Nephron (organoid): ENCODE results near the gene CTAGE6.
"Not testable (repeated sequence)": the region's sequence is repeated elsewhere in the genome, so short reads cannot be mapped to it uniquely, and the experiment has no call there.

Experiments
- H3K27ac Mint-ChIP-seq, 3 experiments: 2 replicates each; pipeline ENCODE4 v1.8.0; 2020; ENCODE audit warnings: mixed read lengths in 3 of 3, mild to moderate bottlenecking in 2 of 3, moderate library complexity in 1 of 3
- H3K27me3 Mint-ChIP-seq: 2 replicates; pipeline ENCODE4 v1.8.0; 2021; ENCODE audit warnings: low read depth, mild to moderate bottlenecking, moderate library complexity, mixed read lengths
- H3K36me3 Mint-ChIP-seq: 2 replicates; pipeline ENCODE4 v1.8.0; 2020; ENCODE audit warnings: low read depth, mixed read lengths
- H3K4me1 Mint-ChIP-seq: 2 replicates; pipeline ENCODE4 v1.8.0; 2020; ENCODE audit warnings: mixed read lengths
- H3K4me3 Mint-ChIP-seq, 3 experiments: 2 replicates each; pipeline ENCODE4 v1.8.0; 2020; ENCODE audit warnings: mild to moderate bottlenecking in 3 of 3, mixed read lengths in 3 of 3, moderate library complexity in 2 of 3
- H3K9me3 Mint-ChIP-seq: 2 replicates; pipeline ENCODE4 v1.8.0; 2020; ENCODE audit warnings: mixed read lengths
- CTCF ChIP-seq, 3 experiments: fragments of 200-600 bp; sonication (generic); IDR thresholded peaks; one replicate each; pipeline ENCODE4 v1.5.0; 2021; ENCODE audit warnings: antibody characterized with exemption in 3 of 3; ENCODE audit not compliant: unreplicated experiment in 3 of 3

CTAGE6 gene

GRCh38 chr7:143737037-143737819 lies 20.3 kb downstream of the CTAGE6 start:
- not testable (repeated sequence) for H3K27me3 Mint-ChIP-seq, H3K27ac Mint-ChIP-seq, H3K36me3 Mint-ChIP-seq, H3K4me1 Mint-ChIP-seq, H3K4me3 Mint-ChIP-seq, H3K9me3 Mint-ChIP-seq
- peak in 2 of 3 experiments; percentile 46 to 47 for TF ChIP-seq CTCF (IDR thresholded peaks at IDR 0.05; ENCODE audit: unreplicated experiment in 3 of 3)

- no peak for TF ChIP-seq CTCF (IDR thresholded peaks at IDR 0.05; ENCODE audit: unreplicated experiment in 3 of 3)
- H3K27me3 Mint-ChIP-seq, result peaks cover 8% of the 10 kb centered on the region
- H3K9me3 Mint-ChIP-seq, result no peaks in the 10 kb centered on the region
- no peak overlapping the region for H3K27ac Mint-ChIP-seq
- no peaks in the 10 kb centered on the region for H3K36me3 Mint-ChIP-seq
- H3K4me3 Mint-ChIP-seq, result no peak overlapping the region
- H3K4me1 Mint-ChIP-seq, result no peaks in the 10 kb centered on the region
Observed at GRCh38 chr7:143735962-143736361, 21.5 kb downstream of the CTAGE6 start.

GRCh38 chr7:143733876-143734275 lies 23.6 kb downstream of the CTAGE6 start:
- Mint-ChIP-seq H3K4me1 (no peaks in the 10 kb centered on the region), H3K36me3 (no peaks in the 10 kb centered on the region), H3K9me3 (no peaks in the 10 kb centered on the region), H3K4me3 (no peak overlapping the region), H3K27me3 (peaks cover 4% of the 10 kb centered on the region), H3K27ac (no peak overlapping the region)
- TF ChIP-seq CTCF (IDR thresholded peaks at IDR 0.05; ENCODE audit: unreplicated experiment in 3 of 3), result no peak

GRCh38 chr7:143728333-143728862 lies 29.1 kb downstream of the CTAGE6 start:
- no peak overlapping the region for H3K4me3 Mint-ChIP-seq
- no peaks in the 10 kb centered on the region for H3K9me3 Mint-ChIP-seq
- no peaks in the 10 kb centered on the region for H3K36me3 Mint-ChIP-seq
- no peaks in the 10 kb centered on the region for H3K4me1 Mint-ChIP-seq
- H3K27ac Mint-ChIP-seq, result no peak overlapping the region
- no peaks in the 10 kb centered on the region for H3K27me3 Mint-ChIP-seq
- TF ChIP-seq CTCF (IDR thresholded peaks at IDR 0.05; ENCODE audit: unreplicated experiment in 3 of 3), result no peak

- H3K36me3 Mint-ChIP-seq, H3K4me1 Mint-ChIP-seq, H3K27ac Mint-ChIP-seq: not testable (repeated sequence)
Observed at GRCh38 chr7:143727561-143727960, 29.9 kb downstream of the CTAGE6 start.

GRCh38 chr7:143726143-143726542 lies 31.4 kb downstream of the CTAGE6 start:
- not testable (repeated sequence) for H3K36me3 Mint-ChIP-seq, H3K4me1 Mint-ChIP-seq, H3K9me3 Mint-ChIP-seq, H3K4me3 Mint-ChIP-seq, H3K27ac Mint-ChIP-seq, H3K27me3 Mint-ChIP-seq

More at GRCh38 chr7:143727561-143727960, 29.9 kb downstream of the CTAGE6 start:
- not testable (repeated sequence) for H3K9me3 Mint-ChIP-seq, H3K27me3 Mint-ChIP-seq, H3K4me3 Mint-ChIP-seq

GRCh38 chr7:143720335-143720734 lies 37.2 kb downstream of the CTAGE6 start:
- not testable (repeated sequence) for H3K27ac Mint-ChIP-seq, H3K4me1 Mint-ChIP-seq, H3K9me3 Mint-ChIP-seq, H3K27me3 Mint-ChIP-seq, H3K4me3 Mint-ChIP-seq, H3K36me3 Mint-ChIP-seq

- not testable (repeated sequence) for H3K27me3 Mint-ChIP-seq, H3K4me3 Mint-ChIP-seq, H3K4me1 Mint-ChIP-seq, H3K9me3 Mint-ChIP-seq, H3K27ac Mint-ChIP-seq, H3K36me3 Mint-ChIP-seq
Observed at GRCh38 chr7:143715543-143716193, 41.8 kb downstream of the CTAGE6 start.

- H3K4me1 Mint-ChIP-seq, H3K9me3 Mint-ChIP-seq, H3K27ac Mint-ChIP-seq, H3K36me3 Mint-ChIP-seq, H3K27me3 Mint-ChIP-seq, H3K4me3 Mint-ChIP-seq: not testable (repeated sequence)
Observed at GRCh38 chr7:143714581-143715454, 42.7 kb downstream of the CTAGE6 start.

GRCh38 chr7:143712381-143712780 lies 45.1 kb downstream of the CTAGE6 start:
- H3K27me3 Mint-ChIP-seq, H3K9me3 Mint-ChIP-seq, H3K4me3 Mint-ChIP-seq, H3K27ac Mint-ChIP-seq, H3K36me3 Mint-ChIP-seq, H3K4me1 Mint-ChIP-seq: not testable (repeated sequence)
